Measurements from ENCODE around the gene STOML1. TPM values are rescaled to one million over a fixed set of nuclear protein-coding genes. Genes with fewer than 3 reads are reported as not detected.

Gene STOML1
- total RNA-seq, 2 experiments from 2014 or later: 8.0 to 8.9 TPM

DNA sequence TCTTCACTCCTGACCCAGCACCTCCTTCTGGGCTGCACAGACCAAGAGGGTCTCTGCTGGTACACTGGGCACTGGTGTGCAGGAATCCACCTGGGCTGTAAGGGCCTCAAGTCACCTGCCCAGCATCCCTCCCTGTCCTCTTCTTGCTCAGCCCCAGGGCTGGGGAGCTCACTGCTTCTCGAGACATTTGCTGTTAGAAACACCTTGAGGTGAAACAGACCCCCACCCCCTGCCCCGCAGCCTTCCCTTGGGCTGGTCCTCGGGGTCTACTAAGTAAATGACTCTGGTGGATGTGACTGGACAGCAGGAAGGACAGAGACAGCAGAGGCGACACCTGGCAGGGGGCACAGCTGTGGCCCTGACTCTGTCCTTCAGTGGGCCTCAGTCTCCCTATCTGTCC lies 36.8 kb downstream of the STOML1 start:
- Histone ChIP-seq H3K36me3 (ENCODE audit: insufficient read depth, low read length) (no peaks in the 10 kb centered on the region), H3K9me3 (ENCODE audit: low read length) (no peaks in the 10 kb centered on the region), H2AFZ (ENCODE audit: low read length) (no peak overlapping the region), H3K27ac (ENCODE audit: low read depth, low read length, poor library complexity, severe bottlenecking) (no peak overlapping the region), H3K4me1 (ENCODE audit: insufficient read depth, low read length, poor library complexity, severe bottlenecking) (peaks cover 22% of the 10 kb centered on the region), H3K4me3 (ENCODE audit: low read depth, low read length, poor library complexity, severe bottlenecking) (no peak overlapping the region), H4K20me1 (ENCODE audit: insufficient read depth, low read length) (no peaks in the 10 kb centered on the region), H3K9me2 (ENCODE audit: insufficient read depth, low read length) (no peaks in the 10 kb centered on the region), H3K79me2 (ENCODE audit: insufficient read depth, low read depth, low read length) (no peaks in the 10 kb centered on the region), H3K4me2 (ENCODE audit: low read length) (no peak overlapping the region)
- no TSS peak for BruUV-seq (replicated peaks)
- POLR2A ChIA-PET: no interaction called here
- intact Hi-C loops (cut with micrococcal nuclease; ENCODE audit: unreplicated experiment): no loop called here
- no peak for DNase-seq (ENCODE audit: low spot score)
- no peak for TF ChIP-seq EZH2phosphoT487 (IDR thresholded peaks at IDR 0.05; ENCODE audit: borderline replicate concordance, low read depth, low read length)
- TF ChIP-seq, protein P1, sequence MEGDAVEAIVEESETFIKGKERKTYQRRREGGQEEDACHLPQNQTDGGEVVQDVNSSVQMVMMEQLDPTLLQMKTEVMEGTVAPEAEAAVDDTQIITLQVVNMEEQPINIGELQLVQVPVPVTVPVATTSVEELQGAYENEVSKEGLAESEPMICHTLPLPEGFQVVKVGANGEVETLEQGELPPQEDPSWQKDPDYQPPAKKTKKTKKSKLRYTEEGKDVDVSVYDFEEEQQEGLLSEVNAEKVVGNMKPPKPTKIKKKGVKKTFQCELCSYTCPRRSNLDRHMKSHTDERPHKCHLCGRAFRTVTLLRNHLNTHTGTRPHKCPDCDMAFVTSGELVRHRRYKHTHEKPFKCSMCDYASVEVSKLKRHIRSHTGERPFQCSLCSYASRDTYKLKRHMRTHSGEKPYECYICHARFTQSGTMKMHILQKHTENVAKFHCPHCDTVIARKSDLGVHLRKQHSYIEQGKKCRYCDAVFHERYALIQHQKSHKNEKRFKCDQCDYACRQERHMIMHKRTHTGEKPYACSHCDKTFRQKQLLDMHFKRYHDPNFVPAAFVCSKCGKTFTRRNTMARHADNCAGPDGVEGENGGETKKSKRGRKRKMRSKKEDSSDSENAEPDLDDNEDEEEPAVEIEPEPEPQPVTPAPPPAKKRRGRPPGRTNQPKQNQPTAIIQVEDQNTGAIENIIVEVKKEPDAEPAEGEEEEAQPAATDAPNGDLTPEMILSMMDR (conservative IDR thresholded peaks at IDR 0.05; ENCODE audit: low read length): no peak
- CTCF ChIA-PET (ENCODE audit: unreplicated experiment): no interaction called here

DNA sequence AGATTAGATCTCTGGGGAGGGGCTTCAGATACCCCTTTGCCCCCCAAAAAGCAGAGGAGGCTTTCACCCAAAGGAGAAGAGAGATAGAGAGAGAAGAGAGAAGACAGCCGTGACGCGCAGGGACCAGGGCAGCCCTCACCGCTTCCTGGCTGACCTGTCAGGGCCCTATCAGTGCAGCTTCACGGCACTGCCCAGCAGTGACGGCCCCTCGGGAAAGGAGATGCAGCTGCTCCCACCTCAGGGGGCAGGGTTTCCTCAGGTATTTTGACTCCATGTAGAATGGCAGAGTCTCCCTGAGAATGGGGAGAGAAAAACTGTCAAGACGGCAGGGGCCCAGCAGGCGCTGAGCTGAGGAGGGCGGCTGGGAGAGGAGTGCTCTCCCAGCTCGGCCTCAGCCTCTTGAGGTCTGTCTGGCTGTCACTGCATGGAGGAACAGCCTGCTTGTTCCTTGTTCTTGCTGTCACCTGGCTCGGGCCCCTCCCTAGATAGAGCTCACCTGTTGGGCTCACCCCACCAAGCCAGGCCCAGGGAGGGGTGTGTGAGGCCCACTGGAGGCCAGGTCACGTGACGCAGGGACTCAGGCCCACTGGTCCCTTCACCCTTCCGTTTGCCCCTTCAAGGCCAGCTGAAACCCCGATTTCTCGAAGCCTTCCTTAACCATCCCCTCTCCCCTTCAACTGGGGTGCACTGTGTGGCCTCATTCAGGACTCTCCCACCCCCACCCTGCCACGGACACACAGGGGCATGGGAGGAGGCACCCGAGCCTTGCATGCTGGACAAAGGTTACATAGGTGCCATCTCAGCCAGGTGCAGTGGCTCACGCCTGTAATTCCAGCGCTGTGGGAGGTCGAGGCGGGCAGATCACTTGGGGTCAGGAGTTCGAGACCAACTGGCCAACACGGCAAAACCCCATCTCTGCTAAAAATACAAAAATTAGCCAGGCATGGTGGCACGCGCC lies 37.6 kb downstream of the STOML1 start:
- DNase-seq (ENCODE audit: low spot score): no peak
- H3K79me2 ChIP-seq (ENCODE audit: insufficient read depth, low read depth, low read length): no peaks in the 10 kb centered on the region
- no peak overlapping the region for H2AFZ ChIP-seq (ENCODE audit: low read length)
- no peak overlapping the region for H3K4me3 ChIP-seq (ENCODE audit: low read depth, low read length, poor library complexity, severe bottlenecking)
- ChIA-PET POLR2A (no interaction called here), CTCF (ENCODE audit: unreplicated experiment) (no interaction called here)
- H3K4me2 ChIP-seq (ENCODE audit: low read length): no peak overlapping the region
- no peak overlapping the region for H3K27ac ChIP-seq (ENCODE audit: low read depth, low read length, poor library complexity, severe bottlenecking)
- intact Hi-C loops (cut with micrococcal nuclease; ENCODE audit: unreplicated experiment): no loop called here
- no TSS peak for BruUV-seq (replicated peaks)
- no peaks in the 10 kb centered on the region for H3K36me3 ChIP-seq (ENCODE audit: insufficient read depth, low read length)
- H3K4me1 ChIP-seq (ENCODE audit: insufficient read depth, low read length, poor library complexity, severe bottlenecking): peaks cover 14% of the 10 kb centered on the region
- TF ChIP-seq, protein P1 (conservative IDR thresholded peaks at IDR 0.05; ENCODE audit: low read length): no peak
- TF ChIP-seq EZH2phosphoT487 (IDR thresholded peaks at IDR 0.05; ENCODE audit: borderline replicate concordance, low read depth, low read length): no peak
- H3K9me2 ChIP-seq (ENCODE audit: insufficient read depth, low read length): no peaks in the 10 kb centered on the region
- no peaks in the 10 kb centered on the region for H4K20me1 ChIP-seq (ENCODE audit: insufficient read depth, low read length)
- no peaks in the 10 kb centered on the region for H3K9me3 ChIP-seq (ENCODE audit: low read length)

All from OCI-LY7 (cell line).